GM18858 (cell line): ENCODE results near the gene CYP1A2.
A peak's percentile ranks its signal among the peaks of the same experiment; 100 is the strongest.

Source experiments
- ATAC-seq: cut with Tn5 transposase; IDR thresholded peaks from one replicate; pipeline ENCODE4 v1.9.1; 2021; ENCODE audit not compliant: unreplicated experiment

CYP1A2 gene

DNA sequence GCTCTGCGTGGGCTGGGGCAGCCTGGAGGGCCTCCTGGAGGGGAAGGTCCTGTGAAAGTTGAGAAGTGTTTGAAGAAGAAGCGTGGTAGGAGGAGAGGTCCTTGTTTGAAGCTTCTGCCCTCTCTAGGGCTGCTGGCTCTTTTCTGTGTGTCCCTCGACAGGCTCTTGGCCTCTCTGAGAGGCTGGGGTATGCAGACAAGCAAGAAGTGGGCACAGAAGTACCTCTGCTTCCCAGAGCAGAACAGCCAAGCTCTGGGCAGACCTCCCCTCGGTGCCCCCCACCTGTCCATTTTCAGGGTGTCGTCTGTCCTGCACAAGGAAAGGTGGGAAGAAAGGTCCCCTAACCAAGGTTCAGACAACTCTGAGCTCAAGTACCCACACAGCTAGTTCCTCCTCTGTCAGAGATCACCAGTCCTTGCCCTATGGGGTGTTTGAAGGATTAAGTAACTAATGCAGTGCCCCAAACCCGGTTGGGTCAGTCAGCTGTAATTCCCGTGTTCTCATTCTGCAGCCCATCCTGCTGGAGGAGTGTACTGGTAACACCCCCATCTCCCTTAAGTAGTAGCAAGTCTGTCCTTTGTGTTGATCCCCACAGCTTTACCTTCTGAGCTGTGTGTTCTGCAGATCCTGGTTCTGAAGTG, 39.5 kb downstream of the CYP1A2 start:
- ATAC-seq, result no peak

DNA sequence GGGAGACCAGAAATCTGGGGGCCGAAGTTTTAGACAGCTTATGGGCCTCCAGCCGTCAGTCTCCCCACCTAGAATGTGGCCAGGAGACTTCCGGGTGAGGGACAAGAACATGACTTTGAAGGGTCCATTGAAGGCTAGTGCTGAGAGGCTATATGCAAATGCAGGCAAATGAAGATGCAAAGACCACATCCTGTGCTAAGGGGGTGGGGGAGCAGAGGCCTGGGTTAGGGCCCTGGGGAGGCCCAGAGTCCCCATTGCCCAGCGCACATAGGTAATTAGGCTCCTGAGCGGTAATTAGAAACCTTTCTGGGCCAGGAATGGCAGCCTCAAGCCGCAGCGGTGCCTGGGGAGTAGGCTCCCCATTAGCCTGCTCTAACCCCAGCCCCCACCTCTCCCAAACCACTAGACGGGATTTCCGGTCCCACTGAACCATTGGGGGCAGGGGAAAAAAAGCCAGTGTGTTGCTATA, 40.1 kb downstream of the CYP1A2 start:
- no peak for ATAC-seq

DNA sequence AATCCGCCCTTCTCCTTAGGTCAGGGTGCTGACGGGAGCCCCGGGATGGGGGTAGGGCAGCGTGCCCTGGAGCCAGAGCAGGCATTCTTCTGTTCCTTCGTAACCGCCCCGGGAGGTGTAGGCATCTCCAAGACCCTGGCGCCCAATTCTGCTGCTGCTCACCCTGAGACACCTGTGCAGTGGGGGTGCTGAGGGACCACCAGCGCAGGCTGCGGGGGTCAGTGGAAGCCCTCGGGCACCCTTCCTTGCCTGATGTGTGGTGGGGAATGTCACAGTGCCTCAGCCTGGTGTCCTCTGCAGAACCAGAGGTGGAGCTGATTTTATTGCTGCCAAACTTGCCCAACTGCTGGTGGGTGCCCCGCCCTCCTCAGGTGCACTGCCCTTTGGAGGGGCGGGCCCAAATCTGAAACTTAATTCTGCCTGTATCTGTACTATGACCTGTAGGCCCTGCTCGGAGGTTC, 40.6 kb downstream of the CYP1A2 start:
- no peak for ATAC-seq

DNA sequence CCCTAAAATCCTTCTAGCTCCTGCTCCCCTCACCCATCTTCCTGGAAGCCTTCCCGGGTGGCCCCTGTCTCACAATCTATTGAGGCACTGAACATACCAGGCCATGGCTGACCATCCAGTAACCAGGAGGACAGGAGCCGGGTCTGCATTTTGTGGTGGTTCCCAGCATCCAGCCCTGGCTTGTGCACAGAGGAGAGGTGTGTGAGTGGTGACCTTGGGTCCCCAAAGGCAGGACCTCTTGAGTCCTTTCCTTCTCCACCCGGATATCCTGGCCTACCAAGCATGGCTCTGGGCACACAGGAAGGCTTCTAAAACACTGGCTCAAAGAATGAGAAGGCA, 41.1 kb downstream of the CYP1A2 start:
- ATAC-seq, result no peak

DNA sequence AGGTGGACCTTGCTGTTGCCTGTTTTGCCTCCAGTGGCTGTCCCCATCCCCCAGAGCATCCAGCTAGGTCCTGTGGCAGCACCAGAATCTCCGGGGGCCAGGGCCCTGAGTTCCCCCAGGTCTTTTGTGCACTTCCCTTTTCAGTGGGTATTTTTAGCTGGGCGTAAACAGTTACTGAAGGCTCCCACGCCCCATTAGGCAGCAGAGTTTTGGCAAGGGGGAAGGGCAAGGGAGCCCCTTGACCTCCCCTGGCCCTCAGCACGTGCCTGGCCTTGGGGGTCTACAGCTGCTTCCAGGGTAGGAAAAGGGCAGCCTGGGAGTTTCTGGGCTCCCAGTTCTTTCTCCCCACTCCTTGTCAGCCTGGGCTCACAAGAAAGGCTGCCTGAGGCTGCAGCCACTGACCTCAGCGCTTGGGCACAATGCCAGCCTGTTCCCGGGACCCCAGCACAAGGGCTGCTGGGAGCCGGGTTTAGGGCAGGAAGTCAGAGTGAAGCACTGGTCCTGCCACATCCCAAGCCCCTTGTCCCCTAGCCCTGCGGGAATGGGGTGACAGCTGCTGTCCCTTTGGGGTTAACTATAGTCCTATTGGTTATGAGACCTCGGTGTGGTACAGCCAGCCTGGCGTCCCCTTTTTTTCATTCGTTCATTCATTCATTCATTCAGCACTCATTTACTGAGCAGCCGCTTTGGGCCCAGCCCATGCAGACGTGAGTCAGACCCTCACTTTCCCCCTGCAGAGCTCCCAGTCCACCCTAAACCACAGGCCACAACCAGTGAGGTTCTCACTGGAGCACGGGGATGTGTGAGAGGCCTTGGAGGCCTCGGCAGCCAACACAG, 41.7 kb downstream of the CYP1A2 start:
- ATAC-seq, result no peak

DNA sequence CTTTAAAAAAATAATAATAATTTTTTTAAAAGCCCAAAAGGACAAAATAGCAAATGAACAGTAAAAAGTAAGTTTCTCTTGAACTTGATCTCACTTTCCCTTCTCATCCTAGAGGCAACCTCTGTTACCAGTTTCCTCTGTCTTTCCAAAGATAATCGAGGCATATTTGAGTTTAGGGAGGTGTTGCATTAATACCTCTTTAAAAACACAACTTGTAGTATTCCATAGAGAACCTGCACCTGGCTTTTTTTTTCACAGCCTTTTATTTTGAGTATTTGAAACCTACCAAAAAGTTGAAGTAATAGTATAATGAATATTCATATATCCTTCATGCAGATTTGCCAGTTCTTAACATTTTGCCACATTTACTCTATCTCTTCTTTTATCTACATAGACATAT, 42.4 kb downstream of the CYP1A2 start:
- no peak for ATAC-seq

DNA sequence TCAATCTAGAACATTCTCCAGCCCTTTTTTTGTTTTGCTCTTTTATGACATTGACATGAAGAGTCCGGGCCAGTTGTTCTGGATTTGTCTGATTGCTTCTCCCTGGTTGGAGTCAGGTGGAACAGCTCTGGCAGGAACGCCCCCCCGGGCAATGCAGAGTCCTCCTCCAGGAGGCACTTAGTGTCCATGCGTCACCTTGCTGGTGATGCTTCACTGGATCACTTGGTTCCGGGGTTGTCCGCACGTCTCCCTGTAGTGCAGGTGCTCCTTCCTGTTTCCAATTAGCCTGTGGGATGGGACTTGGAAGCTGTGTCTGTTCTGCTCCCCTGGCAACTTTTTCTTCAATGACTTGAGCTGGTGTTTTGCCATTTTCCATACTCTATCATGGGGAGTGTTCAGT, 43.0 kb downstream of the CYP1A2 start:
- ATAC-seq, result no peak

DNA sequence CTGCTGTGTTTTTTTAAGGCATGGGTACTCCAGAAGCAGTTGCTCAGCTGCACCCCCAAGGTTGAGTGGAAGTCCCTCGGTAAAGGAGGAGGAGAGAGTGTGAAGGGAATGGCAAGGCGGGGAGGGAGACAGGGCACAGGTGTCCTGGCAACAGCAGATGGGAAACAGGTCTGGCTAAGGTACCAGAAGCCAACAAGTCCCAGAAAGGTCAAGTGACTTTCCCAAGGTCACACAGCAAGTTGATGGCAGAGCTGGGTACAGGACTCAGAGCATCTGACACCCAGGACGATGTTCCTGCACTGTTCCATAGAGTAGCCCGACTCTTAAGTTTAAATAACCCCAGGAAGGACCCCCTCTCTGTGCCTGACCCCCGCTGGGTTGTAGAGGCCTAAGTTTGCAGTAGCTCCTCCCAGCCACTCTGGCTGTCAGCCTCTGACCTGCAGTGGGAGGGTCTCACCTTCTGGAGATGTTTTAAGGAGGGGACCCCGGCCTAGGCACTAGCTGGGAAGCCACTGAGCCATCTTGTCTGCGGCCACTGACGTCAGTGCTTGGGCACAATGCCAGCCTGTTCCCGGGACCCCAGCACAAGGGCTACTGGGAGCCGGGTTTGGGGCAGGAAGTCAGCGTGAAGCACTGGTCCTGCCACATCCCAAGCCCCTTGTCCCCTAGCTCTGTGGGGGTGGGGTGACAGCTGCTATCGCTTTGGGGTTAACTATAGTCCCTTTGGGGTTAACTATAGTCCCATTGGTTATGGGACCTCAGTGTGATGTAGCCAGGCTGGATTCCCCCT, 43.8 kb downstream of the CYP1A2 start:
- no peak for ATAC-seq

DNA sequence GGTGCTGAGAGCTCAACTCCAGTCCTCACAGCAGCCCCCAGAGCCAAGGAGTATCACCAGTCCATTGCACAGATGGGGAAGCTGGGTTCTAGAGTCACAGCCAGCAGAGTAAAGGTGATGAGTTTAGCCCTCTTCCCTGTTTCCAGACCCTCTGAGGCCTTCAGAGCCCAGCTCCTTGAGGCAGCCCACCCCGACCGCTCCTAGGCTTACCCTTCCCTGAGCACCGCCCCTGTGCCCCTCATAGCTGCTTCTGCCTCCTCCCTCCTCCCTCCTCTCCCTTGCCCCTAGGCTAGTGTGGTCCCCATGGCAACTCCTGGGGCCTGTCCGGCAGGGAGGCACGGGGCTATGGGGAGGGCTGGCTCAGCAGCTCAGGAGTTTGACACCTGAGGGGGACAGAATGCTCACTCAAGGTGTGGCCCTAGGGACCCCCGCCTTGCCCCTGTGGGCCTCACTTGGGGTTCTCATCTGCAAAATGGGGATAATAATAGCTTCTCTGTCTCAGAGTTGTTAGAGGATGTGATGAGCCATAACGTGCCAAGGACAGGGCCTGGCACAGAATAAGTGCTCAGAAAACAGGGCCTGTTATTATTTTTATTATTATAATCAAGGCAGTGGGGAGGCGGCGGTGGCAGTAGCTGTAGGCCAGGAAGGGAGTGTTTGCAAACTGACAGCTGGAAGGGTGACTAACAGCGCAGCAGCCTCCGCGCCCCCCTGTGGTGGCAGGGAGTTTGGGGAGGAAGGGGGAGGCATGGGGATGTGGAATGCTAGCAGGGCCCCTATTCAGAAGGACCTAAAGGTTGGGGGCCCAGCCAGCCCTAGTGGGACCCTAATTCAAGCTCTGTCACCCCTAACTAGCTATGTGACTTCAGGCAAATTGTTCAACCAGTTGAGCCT, 44.7 kb downstream of the CYP1A2 start:
- no peak for ATAC-seq

DNA sequence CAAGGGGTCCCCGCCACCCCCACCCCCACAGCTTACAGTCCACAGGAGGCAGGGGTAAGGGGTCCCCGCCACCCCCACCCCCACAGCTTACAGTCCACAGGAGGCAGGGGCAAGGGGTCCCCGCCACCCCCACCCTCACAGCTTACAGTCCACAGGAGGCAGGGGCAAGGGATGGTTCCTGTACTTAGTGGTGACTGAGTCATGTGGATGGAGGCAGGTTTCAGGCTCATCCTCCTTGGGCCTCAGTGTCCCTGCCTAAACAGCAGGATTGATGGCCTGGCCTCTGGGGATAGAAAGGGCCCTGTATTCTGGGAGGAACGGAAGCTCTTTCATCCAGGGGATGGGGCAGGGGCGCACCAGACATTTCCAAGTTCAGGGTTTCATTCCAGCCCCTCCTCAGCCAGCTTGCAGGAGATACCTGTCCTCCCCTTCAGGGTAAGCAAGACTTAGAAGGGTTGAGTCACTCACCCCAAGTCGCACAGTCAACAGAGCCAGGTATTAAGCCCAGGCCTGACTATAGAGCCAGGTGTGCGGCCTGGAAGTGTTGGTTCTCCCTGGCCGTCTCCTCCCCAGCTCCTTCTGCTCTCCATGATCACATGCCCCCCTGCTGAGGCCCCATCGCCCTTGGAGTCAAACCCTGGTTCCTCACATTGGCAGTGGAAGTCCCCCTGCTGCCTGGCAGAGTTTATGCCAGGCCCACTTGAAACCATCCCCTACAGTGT, 45.8 kb downstream of the CYP1A2 start:
- ATAC-seq, result no peak

DNA sequence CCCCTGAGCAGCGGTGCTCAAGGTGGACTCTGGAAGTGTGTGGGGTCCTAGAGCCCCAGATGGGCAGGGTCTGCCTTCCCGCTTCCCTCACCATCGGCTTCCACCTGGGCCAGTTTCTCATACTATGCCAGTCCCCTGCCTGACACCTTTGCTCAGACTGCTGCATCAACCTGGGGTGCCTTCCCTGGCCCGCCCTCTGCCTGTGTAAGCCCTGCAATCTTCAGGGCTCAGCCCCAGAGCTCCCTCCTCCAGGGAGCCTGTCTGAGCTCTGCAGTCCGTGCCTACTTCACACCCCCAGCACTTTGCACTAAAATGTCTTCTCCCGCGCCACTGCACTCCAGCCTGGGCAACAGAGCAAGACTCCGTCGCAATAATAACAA, 46.3 kb downstream of the CYP1A2 start:
- no peak for ATAC-seq

DNA sequence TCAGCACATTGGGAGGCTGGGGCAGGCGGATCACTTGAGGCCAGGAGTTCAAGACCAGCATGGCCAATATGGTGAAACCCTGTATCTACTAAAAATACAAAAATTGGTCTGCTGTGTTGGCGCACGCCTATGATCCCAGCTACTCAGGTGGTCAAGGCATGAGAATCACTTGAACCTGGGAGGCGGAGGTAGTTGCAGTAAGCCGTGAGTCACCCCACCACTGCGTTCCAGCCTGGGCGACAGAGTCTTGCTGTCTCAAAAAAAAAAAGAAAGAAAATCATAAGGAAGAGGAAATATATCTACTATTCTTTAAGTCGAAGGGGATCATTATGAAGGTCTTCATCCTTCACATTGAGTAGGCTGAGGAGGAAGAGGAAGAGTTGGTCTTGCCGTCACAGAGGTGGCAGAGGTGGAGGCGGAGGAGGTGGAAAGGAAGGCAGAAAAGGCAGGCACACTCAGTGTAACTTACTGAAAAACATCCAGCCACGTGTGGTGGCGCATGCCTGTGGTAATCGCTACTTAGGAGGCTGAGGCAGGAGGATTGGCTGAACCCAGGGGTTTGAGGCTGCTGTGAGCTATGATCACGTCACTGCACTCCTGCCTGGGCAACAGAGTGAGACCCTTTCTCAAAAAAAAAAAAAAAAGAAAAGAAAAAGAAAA, 47.5 kb downstream of the CYP1A2 start:
- no peak for ATAC-seq

DNA sequence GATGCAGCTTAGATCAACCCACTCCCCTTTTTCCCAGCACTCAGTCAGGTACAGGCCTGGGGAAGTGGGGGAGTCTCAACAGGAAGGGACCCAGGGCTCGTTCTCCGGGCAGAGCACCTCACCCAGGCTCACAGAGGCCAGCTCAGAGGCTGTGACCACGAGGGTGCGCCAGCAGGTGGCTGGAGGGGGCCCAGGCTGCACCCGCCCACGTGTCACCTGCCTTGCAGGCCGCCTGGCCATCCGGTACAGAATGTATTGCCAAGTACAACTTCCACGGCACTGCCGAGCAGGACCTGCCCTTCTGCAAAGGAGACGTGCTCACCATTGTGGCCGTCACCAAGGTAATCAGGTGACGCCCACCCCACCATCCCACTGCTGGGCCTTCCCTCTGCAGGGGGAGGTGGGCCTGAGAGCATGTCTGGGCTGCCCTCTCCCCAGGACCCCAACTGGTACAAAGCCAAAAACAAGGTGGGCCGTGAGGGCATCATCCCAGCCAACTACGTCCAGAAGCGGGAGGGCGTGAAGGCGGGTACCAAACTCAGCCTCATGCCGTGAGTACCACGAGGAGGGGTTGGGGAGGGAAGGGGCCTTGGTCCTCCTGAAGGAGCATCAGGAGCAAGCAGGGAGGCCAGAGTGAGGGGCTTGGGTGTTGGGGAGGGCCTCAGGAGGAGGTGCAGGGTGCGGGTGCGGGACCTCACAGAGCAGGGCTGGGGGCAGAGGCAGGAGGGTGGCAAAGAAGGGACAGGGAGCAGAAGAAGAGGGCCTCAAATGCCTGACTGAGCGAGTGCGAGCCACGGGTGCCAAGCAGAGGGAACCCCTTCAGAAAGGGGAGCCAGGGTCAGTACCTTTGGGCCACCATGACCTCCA, 50.0 kb downstream of the CYP1A2 start:
- no peak for ATAC-seq

DNA sequence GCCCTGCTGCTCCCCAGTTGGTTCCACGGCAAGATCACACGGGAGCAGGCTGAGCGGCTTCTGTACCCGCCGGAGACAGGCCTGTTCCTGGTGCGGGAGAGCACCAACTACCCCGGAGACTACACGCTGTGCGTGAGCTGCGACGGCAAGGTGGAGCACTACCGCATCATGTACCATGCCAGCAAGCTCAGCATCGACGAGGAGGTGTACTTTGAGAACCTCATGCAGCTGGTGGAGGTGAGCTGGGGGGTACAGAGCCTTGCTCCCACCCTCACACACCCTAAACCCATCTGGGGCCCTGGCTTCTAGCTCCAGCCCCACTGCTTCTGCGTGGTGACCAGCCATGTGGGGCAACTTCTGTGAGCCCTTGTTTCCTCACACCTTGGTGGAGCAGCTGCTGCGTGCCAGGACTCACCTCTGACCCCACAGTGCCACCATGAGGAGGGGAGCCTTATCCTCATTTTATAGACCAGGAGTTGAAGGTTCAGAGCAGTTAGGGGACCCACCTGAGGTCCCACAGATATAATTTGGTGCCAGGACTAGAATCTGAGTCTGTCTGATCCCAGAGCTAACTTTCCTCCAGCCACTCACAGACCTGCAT, 50.7 kb downstream of the CYP1A2 start:
- ATAC-seq, result no peak

DNA sequence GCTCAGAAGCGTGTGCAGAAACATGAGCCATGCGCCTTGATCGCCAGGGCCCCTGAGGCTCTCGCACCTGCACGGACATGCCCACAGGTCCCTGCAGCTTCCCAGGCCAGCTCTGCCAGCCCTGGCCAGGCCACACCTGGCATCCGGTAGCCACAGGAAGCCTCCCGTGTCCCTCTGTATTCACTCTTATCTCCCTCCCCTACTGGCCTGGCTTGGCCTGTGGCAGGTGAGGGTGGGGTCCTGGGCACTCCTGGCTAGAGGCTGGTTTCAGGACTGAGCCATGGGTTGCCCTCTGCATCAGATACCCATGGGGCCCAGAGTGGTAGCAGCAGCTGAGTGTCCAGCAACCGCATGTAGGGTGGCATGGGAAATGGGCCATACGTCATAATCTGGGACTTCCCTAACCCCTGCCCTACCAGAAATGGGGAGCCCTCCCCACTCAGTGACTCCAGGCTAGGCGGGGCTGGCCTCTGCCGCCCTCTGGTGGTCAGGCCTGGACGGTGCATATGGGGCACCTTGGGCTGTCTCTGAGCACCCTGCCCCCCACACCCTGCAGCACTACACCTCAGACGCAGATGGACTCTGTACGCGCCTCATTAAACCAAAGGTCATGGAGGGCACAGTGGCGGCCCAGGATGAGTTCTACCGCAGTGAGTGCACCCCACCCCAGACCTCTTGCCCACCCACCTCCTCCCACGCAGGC, 51.4 kb downstream of the CYP1A2 start:
- ATAC-seq, result peak; percentile 57

DNA sequence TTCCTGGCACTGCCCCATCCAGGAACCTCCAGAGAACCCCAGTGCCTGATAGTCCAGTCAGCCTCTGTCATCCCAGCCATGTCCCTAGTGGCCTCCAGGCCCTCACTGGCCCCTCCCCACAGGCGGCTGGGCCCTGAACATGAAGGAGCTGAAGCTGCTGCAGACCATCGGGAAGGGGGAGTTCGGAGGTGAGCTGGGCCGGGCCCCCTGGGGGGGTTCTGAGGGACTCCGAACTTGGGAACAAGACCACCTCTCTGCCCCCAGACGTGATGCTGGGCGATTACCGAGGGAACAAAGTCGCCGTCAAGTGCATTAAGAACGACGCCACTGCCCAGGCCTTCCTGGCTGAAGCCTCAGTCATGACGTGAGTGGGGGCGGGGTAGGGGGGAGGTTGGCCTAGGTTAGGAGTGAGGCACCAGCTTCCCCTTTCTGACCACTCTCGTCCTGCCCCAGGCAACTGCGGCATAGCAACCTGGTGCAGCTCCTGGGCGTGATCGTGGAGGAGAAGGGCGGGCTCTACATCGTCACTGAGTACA, 52.0 kb downstream of the CYP1A2 start:
- no peak for ATAC-seq

DNA sequence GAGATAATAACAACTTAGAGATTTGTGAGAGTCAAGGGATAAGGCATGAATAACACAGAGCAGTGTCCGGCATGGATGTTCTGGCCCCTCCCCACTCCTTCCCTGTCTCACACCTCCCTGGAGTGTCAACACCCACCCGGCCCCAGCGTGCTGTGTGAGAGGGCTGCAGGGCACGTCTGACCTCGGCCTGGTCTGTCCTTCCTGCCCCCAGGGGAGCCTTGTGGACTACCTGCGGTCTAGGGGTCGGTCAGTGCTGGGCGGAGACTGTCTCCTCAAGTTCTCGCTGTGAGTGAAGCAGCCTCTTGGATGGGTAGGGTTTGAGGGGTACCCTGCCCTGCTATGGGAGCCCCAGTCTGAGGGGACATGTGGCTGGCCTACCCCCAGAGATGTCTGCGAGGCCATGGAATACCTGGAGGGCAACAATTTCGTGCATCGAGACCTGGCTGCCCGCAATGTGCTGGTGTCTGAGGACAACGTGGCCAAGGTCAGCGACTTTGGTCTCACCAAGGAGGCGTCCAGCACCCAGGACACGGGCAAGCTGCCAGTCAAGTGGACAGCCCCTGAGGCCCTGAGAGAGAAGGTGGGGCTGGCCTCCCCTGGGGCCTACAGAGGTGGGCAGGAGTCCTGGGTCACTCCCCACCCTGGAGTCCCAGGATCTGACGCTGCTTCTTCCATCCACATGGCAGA, 52.8 kb downstream of the CYP1A2 start:
- ATAC-seq, result no peak
